HepG2 (cell line): Measurements from ENCODE around the gene TMEFF1. TPM values are rescaled to one million over a fixed set of nuclear protein-coding genes. Genes with fewer than 3 reads are reported as not detected.

Experiments used
- ARID3A ChIP-seq: IDR thresholded peaks from 2 replicates; pipeline ENCODE4 v1.6.1; 2012; ENCODE audit warnings: low read depth, low read length, improper control_type of control experiment
- ASH2L ChIP-seq: fragments of 300-600, 200-600 bp; sonication (generic); IDR thresholded peaks from 2 replicates; pipeline ENCODE4 v1.7.0; 2017; ENCODE audit warnings: low read depth, mild to moderate bottlenecking, moderate library complexity, mixed read lengths, low read length; ENCODE audit not compliant: insufficient read length
- ATF5 ChIP-seq: sonication (generic); formaldehyde crosslinking; IDR thresholded peaks from 2 replicates; pipeline ENCODE4 v1.4.0; 2020; ENCODE audit warnings: mild to moderate bottlenecking, low read depth, missing genetic modification reagents
- E2F1 ChIP-seq: sonication (generic); formaldehyde crosslinking; IDR thresholded peaks from 2 replicates; pipeline ENCODE4 v1.5.0; 2020; ENCODE audit warnings: missing genetic modification reagents
- HNF4A ChIP-seq: sonication (generic); formaldehyde crosslinking; IDR thresholded peaks from 2 replicates; pipeline ENCODE4 v1.4.0; 2020; ENCODE audit warnings: missing genetic modification reagents
- KLF16 ChIP-seq, 2 experiments: sonication (generic) in 1 of 2; formaldehyde crosslinking in 1 of 2; IDR thresholded peaks; 2 replicates each; pipeline versions ENCODE4 v1.6.1 to v1.8.0; 2016 to 2023; ENCODE audit warnings: missing genetic modification reagents in 2 of 2, missing compliant biosample characterization in 1 of 2
- MXD4 ChIP-seq: IDR thresholded peaks from 2 replicates; pipeline ENCODE4 v1.6.1; 2016; ENCODE audit warnings: mild to moderate bottlenecking, missing biosample characterization, missing genetic modification reagents
- NR2F2 ChIP-seq: IDR thresholded peaks from 2 replicates; pipeline ENCODE4 v1.6.1; 2012; ENCODE audit warnings: low read depth, inconsistent platforms, borderline replicate concordance
- REPIN1 ChIP-seq: sonication (generic); formaldehyde crosslinking; IDR thresholded peaks from 2 replicates; pipeline ENCODE4 v1.8.0; 2022; ENCODE audit warnings: missing genetic modification reagents, low read depth, mild to moderate bottlenecking, borderline replicate concordance
- RNF219 ChIP-seq: sonication (generic); formaldehyde crosslinking; IDR thresholded peaks from 2 replicates; pipeline ENCODE4 v1.5.0; 2020; ENCODE audit warnings: mild to moderate bottlenecking, missing genetic modification reagents
- SAP130 ChIP-seq: IDR thresholded peaks from 2 replicates; pipeline ENCODE4 v1.6.1; 2016; ENCODE audit warnings: low read depth
- SKI ChIP-seq: fragments of 450-650 bp; IDR thresholded peaks from one replicate; pipeline ENCODE4 v1.6.1; 2018; ENCODE audit warnings: mild to moderate bottlenecking; ENCODE audit not compliant: partially characterized antibody
- SOX5 ChIP-seq: IDR thresholded peaks from 2 replicates; pipeline ENCODE4 v1.6.1; 2016; ENCODE audit warnings: borderline replicate concordance
- ZBTB4 ChIP-seq: sonication (generic); formaldehyde crosslinking; IDR thresholded peaks from 2 replicates; pipeline ENCODE4 v1.4.0; 2020; ENCODE audit warnings: missing genetic modification reagents, mild to moderate bottlenecking, borderline replicate concordance
- ZNF383 ChIP-seq: sonication (generic); formaldehyde crosslinking; IDR thresholded peaks from 2 replicates; pipeline ENCODE4 v1.4.0; 2020; ENCODE audit warnings: missing genetic modification reagents, mild to moderate bottlenecking, borderline replicate concordance
- ZNF510 ChIP-seq: sonication (generic); formaldehyde crosslinking; IDR thresholded peaks from 2 replicates; pipeline ENCODE4 v1.4.0; 2020; ENCODE audit warnings: low read depth, mild to moderate bottlenecking, missing genetic modification reagents
- ZNF720 ChIP-seq: sonication (generic); formaldehyde crosslinking; IDR thresholded peaks from 2 replicates; pipeline ENCODE4 v1.4.0; 2020; ENCODE audit warnings: missing genetic modification reagents
- ZNF747 ChIP-seq: sonication (generic); formaldehyde crosslinking; IDR thresholded peaks from 2 replicates; pipeline ENCODE4 v1.8.1; 2023; ENCODE audit warnings: missing genetic modification reagents, mild to moderate bottlenecking, borderline replicate concordance
- polyA plus RNA-seq, 8 experiments: library from polyadenylated mRNA; depleted of rRNA in 3 of 8; stranded (reverse) in 7 of 8; unstranded in 1 of 8; fragments of >200 nt; fragmentation: Illumina TruSeq in 4 of 8; extraction: Trizol in 4 of 8; gene quantifications; 2 replicates each; pipeline versions ENCODE4 v1.2.1 to v1.2.3, GENCODE V29; 2011 to 2016; ENCODE audit warnings: low read depth in 4 of 8, missing spikeins in 1 of 8, mixed read lengths in 1 of 8; ENCODE audit not compliant: insufficient read depth in 1 of 8
- total RNA-seq, 5 experiments: library from RNA; depleted of rRNA; stranded (reverse); fragments of >200 nt; fragmentation: Illumina TruSeq; extraction: Trizol; gene quantifications; 2 replicates each; pipeline ENCODE4 v1.2.3, GENCODE V29; 2016; ENCODE audit warnings: low read depth in 1 of 5

Gene TMEFF1
- total and polyA plus RNA-seq, 2 of the 13 experiments (the other 11 are each of a cell fraction or from before 2014, with no cell fraction given): 0.87 to 1.9 TPM

GRCh38 chr9:100443781-100444768, 28.9 kb upstream of the TMEFF1 start (continued):
- no peak for TF ChIP-seq E2F1 (CRISPR knock-in tag)
- TF ChIP-seq SAP130: peak; percentile 71
- TF ChIP-seq RNF219: no peak
- no peak for TF ChIP-seq NR2F2
- TF ChIP-seq ZNF720 (CRISPR knock-in tag): no peak
- TF ChIP-seq HNF4A: peak; percentile 84
- 0 out of 4 replicates have a peak, but pooled peaks of 1 of the 2 experiments have one; percentile 31 for TF ChIP-seq KLF16 (CRISPR knock-in tag; IDR thresholded peaks at IDR 0.05)
- TF ChIP-seq MXD4 (CRISPR knock-in tag): no peak
- no peak for TF ChIP-seq ZNF510
- TF ChIP-seq ARID3A: peak; percentile 83
- peak; percentile 40; the same call in 1 of the 2 replicates for TF ChIP-seq SOX5 (CRISPR knock-in tag)
- no peak for TF ChIP-seq ZBTB4 (CRISPR knock-in tag)
- no peak for TF ChIP-seq ZNF383 (CRISPR knock-in tag)
- TF ChIP-seq ATF5 (CRISPR knock-in tag): no peak
- TF ChIP-seq SKI: peak; percentile 89
- no peak for TF ChIP-seq ASH2L
- TF ChIP-seq REPIN1 (CRISPR knock-in tag): no peak
- TF ChIP-seq ZNF747: no peak
